DND-41 (cell line): ENCODE measurements around the gene VPS13C.

Source experiments
- ATAC-seq: fragments of 200-7000 bp; cut with Tn5 transposase; 3 replicates; pipeline ENCODE4 v1.9.1; 2021; ENCODE audit warnings: low read depth; ENCODE audit not compliant: insufficient read depth
- DNase-seq: peaks from one replicate; pipeline ENCODE4 v3.0.0-alpha.2; 2020
- H2AFZ ChIP-seq: 2 replicates; pipeline ENCODE4 v1.6.0; 2012; ENCODE audit warnings: low read depth, low read length
- H3K27ac ChIP-seq: 2 replicates; pipeline ENCODE4 v1.5.1; 2012; ENCODE audit warnings: low read length, inconsistent platforms
- H3K27me3 ChIP-seq: fragments of 200-600 bp; sonication (generic); 2 replicates; pipeline ENCODE4 v1.6.0; 2012; ENCODE audit warnings: low read length, mild to moderate bottlenecking, inconsistent platforms; ENCODE audit not compliant: insufficient read depth, poor library complexity
- H3K36me3 ChIP-seq: 2 replicates; pipeline ENCODE4 v1.5.1; 2012; ENCODE audit warnings: low read length, inconsistent platforms; ENCODE audit not compliant: insufficient read depth
- H3K4me1 ChIP-seq: 2 replicates; pipeline ENCODE4 v1.5.1; 2012; ENCODE audit warnings: mild to moderate bottlenecking, low read length; ENCODE audit not compliant: insufficient read depth
- H3K4me2 ChIP-seq: 2 replicates; pipeline ENCODE4 v1.6.0; 2012; ENCODE audit warnings: mild to moderate bottlenecking, moderate library complexity, low read length, inconsistent platforms; ENCODE audit not compliant: insufficient read depth
- H3K4me3 ChIP-seq, 2 experiments: fragments of 200-600 bp in 1 of 2; shearing (Covaris generic) in 1 of 2; 2 replicates each; pipeline ENCODE4 v1.5.1; 2012 to 2016; ENCODE audit warnings: inconsistent platforms in 2 of 2, low read length in 2 of 2, mild to moderate bottlenecking in 2 of 2, low read depth in 1 of 2, moderate library complexity in 1 of 2
- H3K79me2 ChIP-seq: 2 replicates; pipeline ENCODE4 v1.6.0; 2012; ENCODE audit warnings: low read length, inconsistent platforms; ENCODE audit not compliant: insufficient read depth
- H3K9ac ChIP-seq: 2 replicates; pipeline ENCODE4 v1.6.0; 2012; ENCODE audit warnings: low read depth, mild to moderate bottlenecking, inconsistent platforms, low read length, moderate library complexity
- H3K9me3 ChIP-seq: 2 replicates; pipeline ENCODE4 v1.5.1; 2012; ENCODE audit warnings: low read length, moderate library complexity, mild to moderate bottlenecking, inconsistent platforms; ENCODE audit not compliant: insufficient read depth, severe bottlenecking
- H4K20me1 ChIP-seq: 2 replicates; pipeline ENCODE4 v1.6.0; 2012; ENCODE audit warnings: low read length; ENCODE audit not compliant: insufficient read depth
- EZH2 ChIP-seq: IDR thresholded peaks from 3 replicates; pipeline ENCODE4 v1.6.1; 2012; ENCODE audit warnings: borderline replicate concordance, low read depth, mild to moderate bottlenecking, moderate library complexity, low read length, inconsistent platforms; ENCODE audit not compliant: severe bottlenecking
- TF ChIP-seq, protein P1 (sequence below): IDR thresholded peaks from 2 replicates; pipeline ENCODE4 v1.5.1; 2012; ENCODE audit warnings: borderline replicate concordance, low read length, moderate library complexity, mild to moderate bottlenecking; ENCODE audit not compliant: poor library complexity, severe bottlenecking; ENCODE audit errors: extremely low read depth

VPS13C gene

DNA sequence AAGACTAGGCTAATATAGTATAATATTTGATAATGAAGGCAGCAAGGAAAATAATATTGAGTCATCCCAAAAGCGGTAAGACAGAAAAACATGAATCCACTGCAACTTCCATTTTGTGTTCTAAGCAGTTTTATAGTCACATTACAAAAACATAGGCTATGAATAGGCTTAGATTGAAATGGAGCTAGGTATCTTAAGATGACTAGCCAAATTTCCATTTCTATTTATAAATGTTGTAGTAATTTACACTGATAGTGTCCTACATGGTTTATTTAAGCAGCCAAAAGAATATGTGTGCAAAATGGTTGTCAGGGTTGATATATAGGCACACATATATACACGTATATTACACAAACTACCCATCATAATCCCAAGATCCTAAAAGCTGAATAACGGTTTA lies 82.0 kb downstream of the VPS13C start:
- DNase-seq = no peak
- ATAC-seq = no peak
- H3K36me3 ChIP-seq = peaks cover 73% of the 10 kb centered on the region
- no peaks in the 10 kb centered on the region for H4K20me1 ChIP-seq
- H3K27me3 ChIP-seq = no peaks in the 10 kb centered on the region
- no peaks in the 10 kb centered on the region for H3K4me1 ChIP-seq
- no peak overlapping the region for H3K4me2 ChIP-seq
- no peak overlapping the region for H3K9ac ChIP-seq
- no peak for TF ChIP-seq EZH2
- TF ChIP-seq, protein P1, sequence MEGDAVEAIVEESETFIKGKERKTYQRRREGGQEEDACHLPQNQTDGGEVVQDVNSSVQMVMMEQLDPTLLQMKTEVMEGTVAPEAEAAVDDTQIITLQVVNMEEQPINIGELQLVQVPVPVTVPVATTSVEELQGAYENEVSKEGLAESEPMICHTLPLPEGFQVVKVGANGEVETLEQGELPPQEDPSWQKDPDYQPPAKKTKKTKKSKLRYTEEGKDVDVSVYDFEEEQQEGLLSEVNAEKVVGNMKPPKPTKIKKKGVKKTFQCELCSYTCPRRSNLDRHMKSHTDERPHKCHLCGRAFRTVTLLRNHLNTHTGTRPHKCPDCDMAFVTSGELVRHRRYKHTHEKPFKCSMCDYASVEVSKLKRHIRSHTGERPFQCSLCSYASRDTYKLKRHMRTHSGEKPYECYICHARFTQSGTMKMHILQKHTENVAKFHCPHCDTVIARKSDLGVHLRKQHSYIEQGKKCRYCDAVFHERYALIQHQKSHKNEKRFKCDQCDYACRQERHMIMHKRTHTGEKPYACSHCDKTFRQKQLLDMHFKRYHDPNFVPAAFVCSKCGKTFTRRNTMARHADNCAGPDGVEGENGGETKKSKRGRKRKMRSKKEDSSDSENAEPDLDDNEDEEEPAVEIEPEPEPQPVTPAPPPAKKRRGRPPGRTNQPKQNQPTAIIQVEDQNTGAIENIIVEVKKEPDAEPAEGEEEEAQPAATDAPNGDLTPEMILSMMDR = no peak
- H3K9me3 ChIP-seq = no peaks in the 10 kb centered on the region
- no peak overlapping the region for H3K4me3 ChIP-seq
- H3K27ac ChIP-seq = no peak overlapping the region
- H3K79me2 ChIP-seq = no peaks in the 10 kb centered on the region
- no peak overlapping the region for H2AFZ ChIP-seq

DNA sequence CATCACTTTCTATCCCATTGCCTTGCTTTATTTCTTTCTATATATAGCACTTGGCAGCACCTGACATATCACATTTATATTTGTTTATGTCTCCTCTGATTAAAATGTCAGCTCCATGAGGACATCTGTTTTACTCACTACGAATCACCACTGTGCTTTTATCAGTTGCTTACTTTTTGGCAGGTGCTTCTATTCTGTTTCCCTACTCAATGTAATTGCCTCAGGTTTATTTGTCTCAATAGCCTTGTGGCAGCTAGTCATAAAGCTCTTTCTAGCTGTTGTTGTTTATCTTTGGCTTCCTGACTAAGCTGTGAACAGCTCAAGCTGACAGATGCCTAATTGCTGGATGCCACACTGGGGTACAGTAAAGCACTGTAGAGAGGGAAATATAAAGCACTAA lies 85.5 kb downstream of the VPS13C start:
- no peaks in the 10 kb centered on the region for H3K27me3 ChIP-seq

DNA sequence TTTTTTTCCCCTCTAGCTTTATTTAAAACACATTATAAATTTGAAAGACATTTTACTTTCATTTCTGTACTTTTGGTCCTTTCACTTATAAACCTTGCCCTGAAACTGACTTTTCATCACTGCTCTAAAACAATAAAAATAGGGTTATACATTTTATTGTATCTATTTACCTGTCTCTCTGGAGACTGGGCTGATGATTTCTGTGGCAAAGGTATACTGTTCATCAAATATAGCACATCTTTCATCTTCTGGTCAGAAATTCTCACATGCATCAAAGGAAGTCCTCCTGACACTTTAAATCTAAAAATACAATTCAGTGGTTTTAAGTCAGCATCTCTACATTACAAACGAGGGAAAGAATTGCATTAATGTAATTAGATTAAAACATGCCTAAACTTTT lies 86.1 kb downstream of the VPS13C start:
- H3K27ac ChIP-seq = no peak overlapping the region
- no peaks in the 10 kb centered on the region for H3K79me2 ChIP-seq
- H3K4me2 ChIP-seq = no peak overlapping the region
- DNase-seq (no peak), ATAC-seq (no peak)
- TF ChIP-seq, protein P1 = no peak
- TF ChIP-seq EZH2 = no peak
- no peak overlapping the region for H2AFZ ChIP-seq
- no peaks in the 10 kb centered on the region for H3K9me3 ChIP-seq
- no peaks in the 10 kb centered on the region for H3K4me1 ChIP-seq
- H3K9ac ChIP-seq = no peak overlapping the region
- H3K4me3 ChIP-seq = no peak overlapping the region
- peaks cover 75% of the 10 kb centered on the region for H3K36me3 ChIP-seq
- no peaks in the 10 kb centered on the region for H3K27me3 ChIP-seq
- H4K20me1 ChIP-seq = no peaks in the 10 kb centered on the region

More for the DNA sequence above, 85.5 kb downstream of the VPS13C start:
- DNase-seq (no peak), ATAC-seq (no peak)
- TF ChIP-seq, protein P1 = no peak
- no peak for TF ChIP-seq EZH2
- H4K20me1 ChIP-seq = no peaks in the 10 kb centered on the region
- H3K9me3 ChIP-seq = no peaks in the 10 kb centered on the region
- no peak overlapping the region for H3K4me2 ChIP-seq
- H3K36me3 ChIP-seq = peaks cover 77% of the 10 kb centered on the region
- H3K4me1 ChIP-seq = no peaks in the 10 kb centered on the region
- H3K79me2 ChIP-seq = no peaks in the 10 kb centered on the region
- no peak overlapping the region for H2AFZ ChIP-seq
- H3K4me3 ChIP-seq = no peak overlapping the region
- H3K27ac ChIP-seq = no peak overlapping the region
- H3K9ac ChIP-seq = no peak overlapping the region

DNA sequence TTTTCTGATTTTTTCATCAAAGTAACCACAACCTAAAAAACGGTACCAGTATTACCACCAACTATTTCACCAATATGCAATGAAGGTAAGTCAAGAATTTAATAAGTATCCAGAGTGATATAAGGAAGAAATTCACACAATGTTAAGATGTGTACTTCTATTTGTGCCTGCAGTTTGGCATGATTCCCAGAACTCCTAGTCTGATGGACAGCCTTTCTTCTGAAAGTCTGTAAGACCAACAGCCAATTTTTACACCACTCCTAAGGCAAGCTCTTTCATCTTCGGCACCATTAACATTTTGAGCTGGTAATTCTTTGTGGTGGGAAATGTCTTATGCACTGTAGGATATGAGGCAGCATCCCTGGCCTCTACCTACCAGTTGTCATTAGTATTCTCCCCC lies 108.3 kb downstream of the VPS13C start:
- Histone ChIP-seq H2AFZ (no peak overlapping the region), H3K4me2 (no peak overlapping the region), H3K9ac (no peak overlapping the region), H4K20me1 (no peaks in the 10 kb centered on the region; the same call in 1 of the 2 replicates), H3K9me3 (no peaks in the 10 kb centered on the region), H3K27ac (no peak overlapping the region), H3K4me3 (no peak overlapping the region), H3K79me2 (no peaks in the 10 kb centered on the region), H3K36me3 (peaks cover 60% of the 10 kb centered on the region), H3K27me3 (no peaks in the 10 kb centered on the region), H3K4me1 (no peaks in the 10 kb centered on the region)
- TF ChIP-seq EZH2 = no peak
- TF ChIP-seq, protein P1 = no peak
- ATAC-seq (no peak), DNase-seq (no peak)
